OCI-M2 (cell line): ENCODE data around the gene COG5.
"Not testable (repeated sequence)": the region's sequence is repeated elsewhere in the genome, so short reads cannot be mapped to it uniquely, and the experiment has no call there.

Source experiments
- DNase-seq: peaks from one replicate; lab custom pipeline; 2025; ENCODE audit not compliant: unreplicated experiment; lab: John Stamatoyannopoulos, UW

The COG5 gene

GRCh38 chr7:107580716-107581383 lies 17.1 kb upstream of the COG5 start:
- no peak for DNase-seq

- DNase-seq = peak; percentile 54
Observed at GRCh38 chr7:107579885-107580715, 16.4 kb upstream of the COG5 start, which contains the start of gene BCAP29. Gene BCAP29, plus strand, starts transcription at chr7:107580246. Its CDS starts 527 bp downstream, at chr7:107580773.

- DNase-seq = no peak
Observed at GRCh38 chr7:107579554-107579884, 15.8 kb upstream of the COG5 start.

- DNase-seq = no peak
Observed at GRCh38 chr7:107573537-107573936, 9.8 kb upstream of the COG5 start.

- DNase-seq = no peak
Observed at GRCh38 chr7:107570298-107570697, 6.6 kb upstream of the COG5 start.

- DNase-seq = no peak
Observed at GRCh38 chr7:107564553-107565298, 1.0 kb upstream of the COG5 start.

- peak; percentile 50 for DNase-seq
Observed at GRCh38 chr7:107563081-107563774, 492 bp downstream of the COG5 start.

GRCh38 chr7:107560898-107561516 lies 2.7 kb downstream of the COG5 start:
- DNase-seq = no peak

GRCh38 chr7:107559864-107560263 lies 3.9 kb downstream of the COG5 start:
- DNase-seq = no peak

GRCh38 chr7:107555893-107556292 lies 7.8 kb downstream of the COG5 start:
- DNase-seq = no peak

- no peak for DNase-seq
Observed at GRCh38 chr7:107551936-107552335, 11.8 kb downstream of the COG5 start.

- DNase-seq = no peak
Observed at GRCh38 chr7:107544848-107545591, 18.7 kb downstream of the COG5 start.

- DNase-seq = no peak
Observed at GRCh38 chr7:107543338-107543993, 20.3 kb downstream of the COG5 start.

- DNase-seq = no peak
Observed at GRCh38 chr7:107538001-107538400, 25.7 kb downstream of the COG5 start.

- not testable (repeated sequence) for DNase-seq
Observed at GRCh38 chr7:107537228-107537627, 26.5 kb downstream of the COG5 start.

- no peak for DNase-seq
Observed at GRCh38 chr7:107534139-107534538, 29.6 kb downstream of the COG5 start.

- no peak for DNase-seq
Observed at GRCh38 chr7:107530751-107531150, 33.0 kb downstream of the COG5 start.

- no peak for DNase-seq
Observed at GRCh38 chr7:107528461-107528860, 35.3 kb downstream of the COG5 start.

GRCh38 chr7:107527196-107527595 lies 36.5 kb downstream of the COG5 start:
- no peak for DNase-seq
